K562 (cell line): ENCODE results near the gene MRPL48.

Experiments
- CTCF ChIP-seq, 3 experiments: IDR thresholded peaks in 2 of 3; conservative IDR thresholded peaks in 1 of 3; 2 replicates each; pipeline ENCODE4 v1.5.1; 2011 to 2012; ENCODE audit warnings: low read length in 3 of 3, mild to moderate bottlenecking in 3 of 3, control low read depth in 2 of 3, improper control_type of control experiment in 1 of 3, inconsistent platforms in 1 of 3, low read depth in 1 of 3, mixed read lengths in 1 of 3, moderate library complexity in 1 of 3; ENCODE audit not compliant: insufficient read depth in 2 of 3
- FOXM1 ChIP-seq, 2 experiments: fragments of 450-650 bp in 1 of 2; sonication (generic) in 1 of 2; formaldehyde crosslinking in 1 of 2; IDR thresholded peaks; 2 replicates each; pipeline versions ENCODE4 v1.6.1 to v1.9.0; 2017 to 2022; ENCODE audit warnings: low read depth in 2 of 2, mild to moderate bottlenecking in 2 of 2, missing genetic modification reagents in 1 of 2, moderate library complexity in 1 of 2
- HDAC6 ChIP-seq: IDR thresholded peaks from 2 replicates; pipeline ENCODE4 v1.6.1; 2012; ENCODE audit warnings: low read depth, mild to moderate bottlenecking, control low read depth, inconsistent platforms, low read length, moderate library complexity
- HNRNPL ChIP-seq: fragments of 200-400 bp; formaldehyde crosslinking; IDR thresholded peaks from 2 replicates; pipeline ENCODE4 v1.6.1; 2017; ENCODE audit warnings: low read depth, mild to moderate bottlenecking, low read length
- KAT8 ChIP-seq: fragments of 450-650 bp; IDR thresholded peaks from 2 replicates; pipeline ENCODE4 v1.6.1; 2016; ENCODE audit warnings: low read depth, mild to moderate bottlenecking
- MTA2 ChIP-seq: fragments of 450-650 bp; IDR thresholded peaks from 2 replicates; pipeline ENCODE4 v1.6.1; 2016; ENCODE audit warnings: low read depth
- POLR2AphosphoS5 ChIP-seq: IDR thresholded peaks from 2 replicates; pipeline ENCODE4 v1.6.1; 2011; ENCODE audit warnings: mild to moderate bottlenecking, low read depth, low read length, moderate library complexity; ENCODE audit not compliant: control insufficient read depth, insufficient read depth
- PRDM10 ChIP-seq: fragments of 450-650 bp; IDR thresholded peaks from 2 replicates; pipeline ENCODE4 v1.6.1; 2018; ENCODE audit not compliant: partially characterized antibody
- YY1 ChIP-seq, 3 experiments: IDR thresholded peaks; 2 replicates each; pipeline ENCODE4 v1.6.1; 2011; ENCODE audit warnings: low read length in 2 of 3, mild to moderate bottlenecking in 2 of 3, moderate library complexity in 2 of 3, borderline replicate concordance in 1 of 3, control low read depth in 1 of 3, low read depth in 1 of 3; ENCODE audit not compliant: insufficient read depth in 3 of 3, insufficient replicate concordance in 2 of 3, control insufficient read depth in 1 of 3, insufficient read length in 1 of 3; ENCODE audit errors: extremely low read depth in 1 of 3
- ZBTB33 ChIP-seq: sonication (generic); formaldehyde crosslinking; IDR thresholded peaks from 2 replicates; pipeline ENCODE4 v1.8.1; 2023; ENCODE audit warnings: mild to moderate bottlenecking, missing genetic modification reagents
- ZFPM2 ChIP-seq: fragments of 250-450 bp; sonication (Bioruptor Pico); IDR thresholded peaks from 2 replicates; pipeline ENCODE4 v1.5.1; 2022; ENCODE audit warnings: mild to moderate bottlenecking
- ZNF699 ChIP-seq: fragments of 250-450 bp; sonication (Bioruptor Pico); IDR thresholded peaks from 2 replicates; pipeline ENCODE4 v1.8.0; 2021; ENCODE audit warnings: mild to moderate bottlenecking, moderate library complexity; ENCODE audit not compliant: insufficient replicate concordance
- ZNF780A ChIP-seq: fragments of 250-450 bp; sonication (Bioruptor Pico); IDR thresholded peaks from 2 replicates; pipeline ENCODE4 v1.5.0; 2021; ENCODE audit warnings: mild to moderate bottlenecking

GRCh38 chr11:73789279-73789670 is 1.6 kb downstream of the MRPL48 start:
- TF ChIP-seq ZNF780A (CRISPR knock-in tag) (no peak), HDAC6 (no peak), YY1 (IDR thresholded peaks at IDR 0.05; ENCODE audit: borderline replicate concordance in 1 of 3, control insufficient read depth in 1 of 3, extremely low read depth in 1 of 3, insufficient read depth in 3 of 3, insufficient read length in 1 of 3, insufficient replicate concordance in 2 of 3, low read depth in 1 of 3, low read length in 2 of 3) (no peak), MTA2 (no peak), ZBTB33 (CRISPR knock-in tag) (no peak), PRDM10 (no peak), HNRNPL (no peak), KAT8 (no peak), POLR2AphosphoS5 (no peak), CTCF (IDR thresholded peaks at IDR 0.05 in 2 of 3, conservative IDR thresholded peaks at IDR 0.05 in 1 of 3; ENCODE audit: insufficient read depth in 2 of 3, low read depth in 1 of 3, low read length in 3 of 3) (no peak), FOXM1 (IDR thresholded peaks at IDR 0.05; ENCODE audit: low read depth) (no peak), FOXM1 (CRISPR knock-in tag; IDR thresholded peaks at IDR 0.05; ENCODE audit: low read depth) (no peak), ZNF699 (CRISPR knock-in tag) (no peak), ZFPM2 (CRISPR knock-in tag) (no peak)
